Measurements from ENCODE around the gene STK16. TPM values are rescaled to one million over a fixed set of nuclear protein-coding genes. Genes with fewer than 3 reads are reported as not detected.
A peak's percentile ranks its signal among the peaks of the same experiment; 100 is the strongest.

Gene STK16
- total and polyA plus RNA-seq, 4 experiments from 2014 or later = 15.3 to 21.1 (median 17.3) TPM

- Histone ChIP-seq H3K27ac (ENCODE audit: low read depth, low read length) (peak within 1 kb of the TSS; percentile 98), H3K9me3 (ENCODE audit: control insufficient read depth in 1 of 2, low read length in 2 of 2) (no peaks in the 10 kb centered on the region), H3K4me1 (ENCODE audit: insufficient read depth, low read length) (peaks cover 40% of the 10 kb centered on the region), H3K27me3 (ENCODE audit: insufficient read depth, low read length) (no peaks in the 10 kb centered on the region), H3K4me3 (ENCODE audit: low read length in 2 of 2) (peak within 1 kb of the TSS; percentile 48 to 71), H3K36me3 (ENCODE audit: insufficient read depth, low read length) (peaks cover 37% of the 10 kb centered on the region)
- ChIA-PET POLR2A (ENCODE audit: partially characterized antibody) (interaction anchor here (0.5 to 10.9 kb wide), 25 partner anchors 12 to 318 kb away, joined by 3 to 338 read pairs (median 7); partner anchors contain the start of genes ABCB6, ANKZF1, ATG9A and CNPPD1), CTCF (ENCODE audit: partially characterized antibody) (interaction anchor here (0.7 to 14.0 kb wide), 15 partner anchors 10 to 120 kb away, joined by 3 to 208 read pairs (median 15); partner anchors contain the start of genes ANKZF1, ATG9A, CNPPD1 and GLB1L)
- Mint-ChIP-seq H3K36me3 (peaks cover 30 to 47% of the 10 kb centered on the region in 2 donors), H3K27me3 (no peaks in the 10 kb centered on the region), H3K9me3 (no peaks in the 10 kb centered on the region), H3K4me3 (peak within 1 kb of the TSS; percentile 88 to 98 (median 96)), H3K27ac (peak within 1 kb of the TSS; percentile 96 to 100 (median 100)), H3K4me1 (peaks cover 17 to 51% (median 40%) of the 10 kb centered on the region in 4 donors)
- DNase-seq = peak; percentile 98 to 100 (median 99)
- intact Hi-C loops (cut with micrococcal nuclease) = loop anchor here (1.0 to 10.0 kb wide), 10 partner anchors 16 to 385 kb away; partner anchors contain the start of genes ANKZF1, ATG9A, CHPF and NHEJ1
Observed at GRCh38 chr2:219279151-219279915, 34.1 kb downstream of the STK16 start, which contains the start of gene DNAJB2. TSS of gene DNAJB2 (plus strand) at chr2:219279366. CDS start at chr2:219279834, 468 bp downstream.

GRCh38 chr2:219279916-219280516 lies 34.7 kb downstream of the STK16 start:
- Histone ChIP-seq H3K4me1 (ENCODE audit: insufficient read depth, low read length) (peaks cover 40% of the 10 kb centered on the region), H3K27me3 (ENCODE audit: insufficient read depth, low read length) (no peaks in the 10 kb centered on the region), H3K27ac (ENCODE audit: low read depth, low read length) (peak overlapping the region; percentile 98), H3K9me3 (ENCODE audit: control insufficient read depth in 1 of 2, low read length in 2 of 2) (no peaks in the 10 kb centered on the region), H3K36me3 (ENCODE audit: insufficient read depth, low read length) (peaks cover 44% of the 10 kb centered on the region), H3K4me3 (ENCODE audit: low read length in 2 of 2) (peak overlapping the region; percentile 48 to 71)
- Mint-ChIP-seq H3K27ac (peak overlapping the region; percentile 96 to 100 (median 99)), H3K36me3 (peaks cover 30 to 47% of the 10 kb centered on the region in 2 donors), H3K27me3 (no peaks in the 10 kb centered on the region), H3K4me1 (peaks cover 17 to 51% (median 40%) of the 10 kb centered on the region in 4 donors), H3K9me3 (no peaks in the 10 kb centered on the region), H3K4me3 (peak overlapping the region; percentile 88 to 98 (median 96))
- ChIA-PET CTCF (ENCODE audit: partially characterized antibody) (interaction anchor here (1.1 to 14.0 kb wide), 7 partner anchors 13 to 69 kb away, joined by 3 to 208 read pairs (median 13); partner anchors contain the start of genes ANKZF1, ATG9A, GLB1L and STK16), POLR2A (ENCODE audit: partially characterized antibody) (interaction anchor here (0.5 to 10.9 kb wide), 18 partner anchors 12 to 612 kb away, joined by 3 to 338 read pairs (median 10); partner anchors contain the start of genes ABCB6, ANKZF1, ATG9A and CNPPD1)
- peak in 1 of 5 donors; percentile 59 for DNase-seq
- intact Hi-C loops (cut with micrococcal nuclease) = loop anchor here (1.0 to 10.0 kb wide), 10 partner anchors 15 to 385 kb away; partner anchors contain the start of genes ANKZF1, ATG9A, CHPF and NHEJ1

- Mint-ChIP-seq H3K27ac (peak overlapping the region; percentile 96 to 100 (median 99)), H3K27me3 (no peaks in the 10 kb centered on the region), H3K4me1 (peaks cover 17 to 51% (median 42%) of the 10 kb centered on the region in 4 donors), H3K4me3 (peak overlapping the region; percentile 13 to 98 (median 96)), H3K9me3 (no peaks in the 10 kb centered on the region), H3K36me3 (peaks cover 34 to 54% of the 10 kb centered on the region in 2 donors)
- CTCF ChIA-PET (ENCODE audit: partially characterized antibody) = interaction anchor here (1.3 to 14.0 kb wide), 8 partner anchors 13 to 121 kb away, joined by 3 to 208 read pairs (median 11); partner anchors contain the start of genes GLB1L, STK16, TUBA4A and TUBA4B
- POLR2A ChIA-PET (ENCODE audit: partially characterized antibody) = interaction anchor here (0.9 to 10.9 kb wide), 9 partner anchors 12 to 612 kb away, joined by 3 to 338 read pairs (median 35); partner anchors contain the start of genes ABCB6, ANKZF1, ATG9A and CNPPD1
- no peaks in the 10 kb centered on the region for H3K27me3 ChIP-seq (ENCODE audit: insufficient read depth, low read length)
- intact Hi-C loops (cut with micrococcal nuclease) = no loop called here
- H3K4me3 ChIP-seq (ENCODE audit: low read length in 2 of 2) = no peak overlapping the region
- peak overlapping the region; percentile 98 for H3K27ac ChIP-seq (ENCODE audit: low read depth, low read length)
- peaks cover 40% of the 10 kb centered on the region for H3K4me1 ChIP-seq (ENCODE audit: insufficient read depth, low read length)
- no peaks in the 10 kb centered on the region for H3K9me3 ChIP-seq (ENCODE audit: control insufficient read depth in 1 of 2, low read length in 2 of 2)
- peaks cover 50% of the 10 kb centered on the region for H3K36me3 ChIP-seq (ENCODE audit: insufficient read depth, low read length)
- DNase-seq = peak in 1 of 5 donors; percentile 23
Observed at GRCh38 chr2:219280651-219281050, 35.4 kb downstream of the STK16 start.

- POLR2A ChIA-PET (ENCODE audit: partially characterized antibody) = interaction anchor here (1.2 to 10.9 kb wide), 6 partner anchors 11 to 105 kb away, joined by 4 to 338 read pairs (median 64); partner anchors contain the start of genes ABCB6, ANKZF1, ATG9A and CNPPD1
- H3K27me3 Mint-ChIP-seq = no peaks in the 10 kb centered on the region
- peaks cover 34 to 60% of the 10 kb centered on the region in 2 donors for H3K36me3 Mint-ChIP-seq
- peak in 1 of 5 donors; percentile 26 for DNase-seq
- Histone ChIP-seq H3K4me3 (ENCODE audit: low read length in 2 of 2) (no peak overlapping the region), H3K4me1 (ENCODE audit: insufficient read depth, low read length) (peaks cover 40% of the 10 kb centered on the region), H3K9me3 (ENCODE audit: control insufficient read depth in 1 of 2, low read length in 2 of 2) (no peaks in the 10 kb centered on the region), H3K36me3 (ENCODE audit: insufficient read depth, low read length) (peaks cover 53% of the 10 kb centered on the region), H3K27ac (ENCODE audit: low read depth, low read length) (peak overlapping the region; percentile 98), H3K27me3 (ENCODE audit: insufficient read depth, low read length) (no peaks in the 10 kb centered on the region)
- peak overlapping the region in 1 of 8 donors; percentile 34 for H3K4me3 Mint-ChIP-seq
- intact Hi-C loops (cut with micrococcal nuclease) = no loop called here
- H3K27ac Mint-ChIP-seq = peak overlapping the region; percentile 47 to 100 (median 99)
- H3K4me1 Mint-ChIP-seq = peaks cover 17 to 51% (median 42%) of the 10 kb centered on the region in 4 donors
- H3K9me3 Mint-ChIP-seq = no peaks in the 10 kb centered on the region
- CTCF ChIA-PET (ENCODE audit: partially characterized antibody) = interaction anchor here (1.3 to 14.0 kb wide), 5 partner anchors 12 to 122 kb away, joined by 3 to 208 read pairs (median 9); partner anchors contain the start of genes GLB1L and STK16
Observed at GRCh38 chr2:219281588-219281987, 36.3 kb downstream of the STK16 start.

GRCh38 chr2:219282375-219282774 lies 37.1 kb downstream of the STK16 start:
- Histone ChIP-seq H3K4me3 (ENCODE audit: low read length in 2 of 2) (no peak overlapping the region), H3K4me1 (ENCODE audit: insufficient read depth, low read length) (peaks cover 38% of the 10 kb centered on the region), H3K27ac (ENCODE audit: low read depth, low read length) (no peak overlapping the region), H3K36me3 (ENCODE audit: insufficient read depth, low read length) (peaks cover 53% of the 10 kb centered on the region), H3K27me3 (ENCODE audit: insufficient read depth, low read length) (no peaks in the 10 kb centered on the region), H3K9me3 (ENCODE audit: control insufficient read depth in 1 of 2, low read length in 2 of 2) (no peaks in the 10 kb centered on the region)
- Mint-ChIP-seq H3K27me3 (no peaks in the 10 kb centered on the region), H3K4me1 (peaks cover 15 to 49% (median 40%) of the 10 kb centered on the region in 4 donors), H3K27ac (peak overlapping the region in 6 of 7 donors; percentile 39 to 100 (median 74)), H3K4me3 (no peak overlapping the region), H3K36me3 (peaks cover 34 to 62% of the 10 kb centered on the region in 2 donors), H3K9me3 (no peaks in the 10 kb centered on the region)
- DNase-seq = no peak
- intact Hi-C loops (cut with micrococcal nuclease) = no loop called here
- ChIA-PET CTCF (ENCODE audit: partially characterized antibody) (interaction anchor here (1.2 to 14.0 kb wide), 4 partner anchors 11 to 123 kb away, joined by 3 to 208 read pairs (median 8); no protein-coding TSS in a partner anchor), POLR2A (ENCODE audit: partially characterized antibody) (interaction anchor here (0.6 to 10.9 kb wide), 5 partner anchors 10 to 76 kb away, joined by 3 to 338 read pairs (median 64); partner anchors contain the start of genes ANKZF1, ATG9A, GLB1L and STK16)

- H3K4me1 Mint-ChIP-seq = peaks cover 9 to 42% (median 33%) of the 10 kb centered on the region in 4 donors
- H3K27me3 ChIP-seq (ENCODE audit: insufficient read depth, low read length) = no peaks in the 10 kb centered on the region
- H3K36me3 Mint-ChIP-seq = peaks cover 34 to 63% of the 10 kb centered on the region in 2 donors
- CTCF ChIA-PET (ENCODE audit: partially characterized antibody) = interaction anchor here (1.0 to 14.0 kb wide), 4 partner anchors 10 to 123 kb away, joined by 3 to 208 read pairs (median 9); no protein-coding TSS in a partner anchor
- no peaks in the 10 kb centered on the region for H3K9me3 Mint-ChIP-seq
- DNase-seq = peak in 1 of 5 donors; percentile 18
- H3K4me1 ChIP-seq (ENCODE audit: insufficient read depth, low read length) = peaks cover 31% of the 10 kb centered on the region
- H3K4me3 Mint-ChIP-seq = peak overlapping the region in 1 of 8 donors; percentile 25
- H3K27ac Mint-ChIP-seq = peak overlapping the region in 5 of 7 donors; percentile 2 to 87 (median 57)
- H3K4me3 ChIP-seq (ENCODE audit: low read length in 2 of 2) = no peak overlapping the region
- POLR2A ChIA-PET (ENCODE audit: partially characterized antibody) = interaction anchor here (0.6 to 10.9 kb wide), 6 partner anchors 9 to 52 kb away, joined by 3 to 338 read pairs (median 38); partner anchors contain the start of genes ANKZF1, ATG9A, GLB1L and STK16
- no peaks in the 10 kb centered on the region for H3K27me3 Mint-ChIP-seq
- no peaks in the 10 kb centered on the region for H3K9me3 ChIP-seq (ENCODE audit: control insufficient read depth in 1 of 2, low read length in 2 of 2)
- no peak overlapping the region for H3K27ac ChIP-seq (ENCODE audit: low read depth, low read length)
- H3K36me3 ChIP-seq (ENCODE audit: insufficient read depth, low read length) = peaks cover 53% of the 10 kb centered on the region
- intact Hi-C loops (cut with micrococcal nuclease) = no loop called here
Observed at GRCh38 chr2:219282943-219283581, 37.8 kb downstream of the STK16 start.

Data from CD4-positive, alpha-beta memory T cell (primary cell).